Osteoblast (primary cell): ENCODE measurements around the gene SLC9A9. TPM values are rescaled to one million over a fixed set of nuclear protein-coding genes. Genes with fewer than 3 reads are reported as not detected.
A peak's percentile ranks its signal among the peaks of the same experiment; 100 is the strongest.

ENCODE experiments used
- DNase-seq: peaks from one replicate; pipeline ENCODE4 v3.0.0; 2011; ENCODE audit warnings: low spot score, mixed read lengths; ENCODE audit not compliant: insufficient read length; ENCODE audit errors: missing footprints
- H2AFZ ChIP-seq: 2 replicates; pipeline ENCODE4 v1.6.0; 2011; ENCODE audit warnings: mild to moderate bottlenecking, low read length
- H3K27ac ChIP-seq: 2 replicates; pipeline ENCODE4 v1.5.1; 2011; ENCODE audit warnings: mild to moderate bottlenecking, low read depth, low read length, moderate library complexity
- H3K27me3 ChIP-seq: 2 replicates; pipeline ENCODE4 v1.6.0; 2012; ENCODE audit warnings: mild to moderate bottlenecking, control low read depth, inconsistent platforms, low read length, moderate library complexity; ENCODE audit not compliant: insufficient read depth
- H3K36me3 ChIP-seq: 2 replicates; pipeline ENCODE4 v1.5.1; 2011; ENCODE audit warnings: mild to moderate bottlenecking, low read length, control low read depth, moderate library complexity; ENCODE audit not compliant: insufficient read depth
- H3K4me1 ChIP-seq: 2 replicates; pipeline ENCODE4 v1.5.1; 2011; ENCODE audit warnings: mild to moderate bottlenecking, low read length, control low read depth, moderate library complexity; ENCODE audit not compliant: insufficient read depth
- H3K4me2 ChIP-seq: 2 replicates; pipeline ENCODE4 v1.6.0; 2011; ENCODE audit warnings: mild to moderate bottlenecking, low read length; ENCODE audit not compliant: insufficient read depth
- H3K4me3 ChIP-seq: fragments of 200-600 bp; sonication (generic); 3 replicates; pipeline ENCODE4 v1.5.1; 2012; ENCODE audit warnings: mild to moderate bottlenecking, low read length, inconsistent platforms; ENCODE audit not compliant: insufficient read depth
- H3K79me2 ChIP-seq: 2 replicates; pipeline ENCODE4 v1.6.0; 2012; ENCODE audit warnings: mild to moderate bottlenecking, low read length, control low read depth, inconsistent platforms; ENCODE audit not compliant: insufficient read depth
- H3K9me3 ChIP-seq: 2 replicates; pipeline ENCODE4 v1.5.1; 2011; ENCODE audit warnings: low read depth, low read length, control low read depth
- H4K20me1 ChIP-seq: 2 replicates; pipeline ENCODE4 v1.6.0; 2012; ENCODE audit warnings: mild to moderate bottlenecking, low read length, control low read depth; ENCODE audit not compliant: insufficient read depth
- total RNA-seq: library from RNA; depleted of rRNA; stranded (reverse); fragments of >200 nt; gene quantifications from 2 replicates; pipeline ENCODE4 v1.2.3, GENCODE V29; 2012
- TF ChIP-seq, protein P1 (sequence below): IDR thresholded peaks from 2 replicates; pipeline ENCODE4 v1.5.1; 2011; ENCODE audit warnings: mild to moderate bottlenecking, low read depth, low read length, moderate library complexity; ENCODE audit errors: extremely low read depth

Gene SLC9A9
- total RNA-seq, 1 donor = 6.5 TPM

DNA sequence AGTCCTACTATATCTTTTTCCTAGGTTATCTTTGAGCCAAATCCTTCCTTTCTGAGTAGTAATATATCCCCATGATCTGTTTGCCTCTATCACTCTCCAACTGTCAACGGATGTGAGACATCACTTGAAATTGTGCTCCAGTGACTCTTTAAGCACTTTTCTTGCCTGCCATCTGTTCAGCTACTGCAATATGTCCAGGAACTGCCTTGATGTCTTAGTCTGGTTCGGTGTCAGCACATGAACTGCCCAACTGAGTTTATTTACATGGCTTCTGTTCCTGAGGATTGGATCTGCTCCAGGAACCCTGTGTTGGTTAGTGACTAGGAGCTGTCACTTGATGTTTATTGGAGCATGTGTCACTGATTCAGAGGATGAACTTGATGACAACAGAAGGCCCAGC lies 116.5 kb downstream of the SLC9A9 start:
- H3K27ac ChIP-seq = no peak overlapping the region
- no peaks in the 10 kb centered on the region for H3K27me3 ChIP-seq
- no peaks in the 10 kb centered on the region for H3K4me1 ChIP-seq
- no peaks in the 10 kb centered on the region for H3K9me3 ChIP-seq
- no peaks in the 10 kb centered on the region for H4K20me1 ChIP-seq
- H2AFZ ChIP-seq = no peak overlapping the region
- DNase-seq = no peak
- TF ChIP-seq, protein P1, sequence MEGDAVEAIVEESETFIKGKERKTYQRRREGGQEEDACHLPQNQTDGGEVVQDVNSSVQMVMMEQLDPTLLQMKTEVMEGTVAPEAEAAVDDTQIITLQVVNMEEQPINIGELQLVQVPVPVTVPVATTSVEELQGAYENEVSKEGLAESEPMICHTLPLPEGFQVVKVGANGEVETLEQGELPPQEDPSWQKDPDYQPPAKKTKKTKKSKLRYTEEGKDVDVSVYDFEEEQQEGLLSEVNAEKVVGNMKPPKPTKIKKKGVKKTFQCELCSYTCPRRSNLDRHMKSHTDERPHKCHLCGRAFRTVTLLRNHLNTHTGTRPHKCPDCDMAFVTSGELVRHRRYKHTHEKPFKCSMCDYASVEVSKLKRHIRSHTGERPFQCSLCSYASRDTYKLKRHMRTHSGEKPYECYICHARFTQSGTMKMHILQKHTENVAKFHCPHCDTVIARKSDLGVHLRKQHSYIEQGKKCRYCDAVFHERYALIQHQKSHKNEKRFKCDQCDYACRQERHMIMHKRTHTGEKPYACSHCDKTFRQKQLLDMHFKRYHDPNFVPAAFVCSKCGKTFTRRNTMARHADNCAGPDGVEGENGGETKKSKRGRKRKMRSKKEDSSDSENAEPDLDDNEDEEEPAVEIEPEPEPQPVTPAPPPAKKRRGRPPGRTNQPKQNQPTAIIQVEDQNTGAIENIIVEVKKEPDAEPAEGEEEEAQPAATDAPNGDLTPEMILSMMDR = no peak
- no peaks in the 10 kb centered on the region for H3K79me2 ChIP-seq
- no peak overlapping the region for H3K4me2 ChIP-seq
- H3K4me3 ChIP-seq = no peak overlapping the region
- H3K36me3 ChIP-seq = no peaks in the 10 kb centered on the region

- Histone ChIP-seq H3K4me3 (no peak overlapping the region), H3K9me3 (no peaks in the 10 kb centered on the region), H3K4me1 (no peaks in the 10 kb centered on the region), H3K27ac (no peak overlapping the region), H3K79me2 (no peaks in the 10 kb centered on the region), H4K20me1 (no peaks in the 10 kb centered on the region), H3K4me2 (no peak overlapping the region), H3K27me3 (no peaks in the 10 kb centered on the region), H2AFZ (no peak overlapping the region), H3K36me3 (no peaks in the 10 kb centered on the region)
- no peak for DNase-seq
- TF ChIP-seq, protein P1 = no peak
Measured at GRCh38 chr3:143731320-143731719, 116.9 kb downstream of the SLC9A9 start.

DNA sequence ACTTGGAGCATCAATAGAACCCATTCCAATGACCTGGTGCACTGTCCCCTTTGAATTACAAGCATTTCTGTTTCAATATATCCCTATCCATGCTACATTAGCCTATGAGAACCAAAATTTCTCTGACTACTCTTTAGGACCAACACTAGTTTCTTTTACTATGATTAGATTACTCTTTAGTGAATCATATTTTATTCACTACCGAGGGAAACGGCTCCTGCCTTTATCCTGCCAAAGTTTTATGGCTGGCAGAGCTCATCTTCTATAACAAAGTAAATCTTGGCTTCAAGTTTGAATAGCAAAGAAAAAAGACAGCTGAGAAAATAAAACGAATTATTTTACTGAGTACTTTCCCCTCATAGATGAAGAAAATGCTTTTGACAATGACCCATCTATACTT lies 120.9 kb downstream of the SLC9A9 start:
- H3K4me3 ChIP-seq = no peak overlapping the region
- H3K4me2 ChIP-seq = peak overlapping the region; percentile 39
- H3K4me1 ChIP-seq = no peaks in the 10 kb centered on the region
- H3K9me3 ChIP-seq = no peaks in the 10 kb centered on the region
- H2AFZ ChIP-seq = no peak overlapping the region
- TF ChIP-seq, protein P1 = no peak
- no peaks in the 10 kb centered on the region for H3K79me2 ChIP-seq
- no peak overlapping the region for H3K27ac ChIP-seq
- H4K20me1 ChIP-seq = no peaks in the 10 kb centered on the region
- no peaks in the 10 kb centered on the region for H3K36me3 ChIP-seq
- no peaks in the 10 kb centered on the region for H3K27me3 ChIP-seq
- DNase-seq = no peak

DNA sequence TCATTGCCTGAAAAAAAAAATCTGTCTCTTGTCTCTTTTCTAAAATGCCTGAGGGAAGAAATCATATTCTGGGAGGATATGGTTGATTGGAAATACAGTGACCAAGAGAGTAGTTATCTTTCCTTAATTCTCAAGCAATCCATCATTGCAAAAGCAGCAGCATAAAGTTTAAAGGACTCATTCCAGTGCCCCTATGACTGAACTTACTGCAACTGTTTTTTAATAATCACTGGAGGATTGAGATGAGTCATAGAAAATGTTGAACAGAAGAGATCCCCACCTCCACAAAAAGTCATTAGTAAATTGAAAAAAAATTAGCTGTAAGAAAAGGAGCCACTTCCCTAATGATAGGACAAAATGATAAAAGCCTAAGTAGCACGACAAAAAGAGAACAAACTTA lies 121.5 kb downstream of the SLC9A9 start:
- TF ChIP-seq, protein P1 = no peak
- H3K4me2 ChIP-seq = no peak overlapping the region
- no peak overlapping the region for H3K4me3 ChIP-seq
- H3K9me3 ChIP-seq = no peaks in the 10 kb centered on the region
- no peaks in the 10 kb centered on the region for H3K4me1 ChIP-seq
- H3K27me3 ChIP-seq = no peaks in the 10 kb centered on the region
- no peaks in the 10 kb centered on the region for H3K36me3 ChIP-seq
- no peaks in the 10 kb centered on the region for H4K20me1 ChIP-seq
- no peak overlapping the region for H2AFZ ChIP-seq
- H3K79me2 ChIP-seq = no peaks in the 10 kb centered on the region
- no peak overlapping the region for H3K27ac ChIP-seq
- DNase-seq = no peak
